Activated CD8-positive, alpha-beta memory T cell treated with anti-CD3 and anti-CD28 coated beads, Interleukin-2, amount 50 U/mL, for 48 hours (primary cell): Measurements from ENCODE around the gene TERB1.

ENCODE experiments used
- DNase-seq: peaks from one replicate; pipeline ENCODE4 v3.0.0-alpha.2; 2020

The TERB1 gene

DNA sequence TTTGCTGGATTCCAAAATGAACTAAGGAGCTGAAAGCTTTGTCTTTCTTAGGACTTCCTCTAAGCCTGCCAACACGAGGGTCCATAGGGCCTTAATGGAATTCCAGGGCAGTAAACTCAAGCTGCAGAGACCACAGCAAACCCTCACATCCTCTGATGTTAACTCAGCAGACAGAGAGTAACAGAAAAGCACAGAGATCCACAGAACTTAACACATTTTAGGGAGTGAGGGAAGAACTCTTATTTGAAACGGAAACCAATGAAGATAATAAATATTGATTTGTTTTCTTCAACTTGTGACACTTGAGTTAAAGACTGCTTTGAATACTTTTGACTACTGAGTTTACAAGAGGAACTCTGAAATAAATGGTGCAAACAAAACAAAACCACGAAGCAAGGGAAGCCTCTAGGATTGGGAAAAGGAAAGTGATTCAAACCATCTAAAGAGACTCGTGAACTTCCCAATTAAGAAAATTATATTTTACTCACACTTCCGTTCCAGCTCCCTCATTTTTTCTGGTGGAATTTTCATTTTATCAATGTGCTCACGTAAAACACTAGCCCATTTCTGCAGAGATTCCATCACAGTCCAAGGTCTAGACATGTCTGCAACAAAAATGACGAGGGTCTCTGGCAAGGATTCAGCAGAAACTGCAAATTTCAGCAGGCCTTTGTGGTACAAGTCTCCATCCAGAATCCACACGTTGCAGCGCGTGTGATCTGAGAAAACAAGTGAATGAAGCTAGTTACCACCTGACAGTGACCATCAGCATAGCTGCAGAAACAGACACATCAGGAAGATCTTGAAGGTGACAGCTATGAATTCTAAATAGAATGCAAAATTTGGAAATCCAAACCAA is 59.2 kb downstream of the TERB1 start:
- DNase-seq: no peak

DNA sequence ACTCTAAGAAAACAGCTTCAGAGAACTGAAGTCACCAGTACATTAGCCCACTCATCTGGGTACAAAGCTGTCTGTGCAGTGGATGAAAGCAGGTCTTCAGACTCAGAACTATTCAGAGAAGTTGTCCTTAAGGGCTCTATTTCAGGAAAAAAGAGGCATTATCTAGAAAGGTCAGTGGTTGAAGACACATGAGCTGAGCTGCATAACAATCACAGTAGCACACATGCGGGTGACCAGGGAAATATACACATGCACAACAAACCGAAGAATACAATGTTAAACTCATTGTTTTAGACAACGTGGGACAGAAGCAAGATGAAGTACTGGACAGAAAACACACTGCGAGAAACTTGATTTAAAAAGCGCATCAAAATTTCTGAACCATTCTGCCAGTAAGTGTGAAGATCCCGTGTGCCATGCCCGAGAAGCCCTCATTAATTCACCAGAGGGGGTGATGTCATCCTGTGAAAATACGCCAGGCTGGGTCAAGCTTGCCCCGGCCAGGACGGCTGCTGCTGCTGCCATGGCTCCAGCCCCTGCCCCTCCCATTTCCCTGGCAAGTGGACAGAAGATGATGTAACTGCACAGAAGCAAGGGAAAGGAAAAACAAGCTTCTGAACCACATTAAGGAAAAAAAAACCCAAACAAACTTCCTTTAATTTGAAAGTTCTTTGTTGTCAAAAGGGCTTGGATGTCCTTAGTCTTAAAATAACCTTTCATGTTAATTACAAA is 60.0 kb downstream of the TERB1 start:
- DNase-seq: no peak

DNA sequence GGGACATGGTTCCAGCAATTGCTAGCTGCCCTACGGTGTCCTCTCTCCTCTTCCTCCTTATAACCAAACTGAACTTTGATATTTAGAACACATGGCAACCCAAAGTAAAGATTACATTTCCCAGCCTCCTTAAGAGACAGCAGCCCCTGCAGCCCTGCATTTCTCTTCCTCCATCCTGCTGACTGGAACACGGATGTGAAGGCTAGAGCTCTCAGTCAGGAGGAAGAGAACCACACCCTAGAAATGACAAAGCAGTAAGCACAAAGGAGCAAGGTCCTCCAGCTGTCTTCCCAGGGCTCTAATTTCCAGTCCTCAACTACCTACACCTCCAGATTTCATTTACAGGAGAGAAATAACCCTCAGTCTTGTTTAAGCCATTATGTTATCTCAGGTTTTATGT is 60.9 kb downstream of the TERB1 start:
- no peak for DNase-seq

DNA sequence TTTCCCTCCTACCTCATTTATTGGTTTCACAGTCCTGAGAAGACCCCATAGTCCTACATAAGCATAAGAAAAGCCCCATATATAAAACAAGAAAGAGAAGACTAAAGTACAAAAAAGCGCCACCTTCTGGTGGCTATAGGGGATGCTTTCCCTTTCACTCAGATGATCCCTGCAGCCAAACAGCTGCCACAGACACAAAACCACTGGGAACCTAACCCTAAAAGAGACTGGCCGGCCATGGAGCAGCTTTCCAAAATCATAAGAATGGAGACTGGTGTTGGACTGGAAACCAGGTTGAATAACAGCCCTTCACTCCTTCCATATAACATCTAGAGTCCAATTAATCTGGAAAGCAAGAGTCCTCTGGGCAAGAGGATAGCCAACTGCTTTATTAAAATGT is 61.4 kb downstream of the TERB1 start:
- DNase-seq: no peak

DNA sequence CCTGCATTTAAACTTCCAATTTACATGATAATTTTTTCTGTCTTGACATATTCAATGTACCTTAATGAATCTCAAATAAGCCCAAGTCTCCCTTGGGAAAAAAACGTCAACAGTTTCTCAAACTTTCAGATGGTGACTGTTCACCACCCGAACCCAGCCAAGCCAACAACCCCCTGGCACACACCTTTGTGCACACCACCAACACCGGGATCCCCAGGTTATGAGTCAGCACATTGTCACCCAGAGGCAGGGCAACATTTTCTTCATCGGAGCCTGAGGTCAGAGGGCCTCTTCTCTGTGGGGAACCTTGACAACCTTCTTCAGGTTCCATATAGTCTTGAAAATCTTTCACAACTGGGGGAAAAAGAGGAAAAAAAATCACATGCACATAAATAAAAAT is 65.5 kb downstream of the TERB1 start:
- peak; percentile 48 for DNase-seq

DNA sequence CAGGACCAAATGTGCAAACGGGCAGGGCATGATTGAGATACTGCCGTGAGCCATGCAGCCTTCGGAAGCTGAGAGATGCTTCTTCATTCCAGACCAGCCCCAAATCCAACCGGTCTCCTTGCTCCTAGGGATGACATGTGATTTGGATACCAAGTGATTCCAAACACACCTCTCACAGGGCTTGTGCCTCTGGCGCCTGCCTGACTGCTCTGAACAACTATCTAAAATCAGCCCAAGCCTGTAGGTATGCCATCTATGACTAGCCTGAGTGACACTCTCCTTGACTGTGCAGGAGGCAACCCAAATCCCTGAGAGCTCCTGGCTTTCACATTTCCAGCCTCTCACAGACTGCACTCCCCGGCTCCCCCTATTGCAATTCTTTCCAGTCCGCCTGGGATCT is 70.3 kb downstream of the TERB1 start:
- DNase-seq: no peak

DNA sequence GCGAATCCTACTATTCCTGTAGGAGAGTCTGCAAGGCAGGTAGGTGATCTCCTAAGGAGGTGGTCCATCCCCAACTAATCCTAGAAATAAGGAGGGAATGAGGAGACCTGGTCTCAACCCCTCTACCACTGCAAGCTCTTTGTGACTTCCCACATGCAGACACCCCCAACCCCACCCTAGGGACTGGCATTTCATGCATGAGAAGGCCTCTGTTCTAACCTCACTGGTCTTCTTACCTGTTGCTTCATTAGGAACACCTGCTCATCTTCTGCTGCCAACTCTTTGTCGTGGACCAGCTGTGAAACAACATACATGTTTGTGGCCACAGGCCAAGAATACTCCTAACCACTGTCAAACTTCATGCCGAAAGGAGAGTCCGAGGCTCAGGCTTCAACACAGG is 72.6 kb downstream of the TERB1 start:
- DNase-seq: no peak

DNA sequence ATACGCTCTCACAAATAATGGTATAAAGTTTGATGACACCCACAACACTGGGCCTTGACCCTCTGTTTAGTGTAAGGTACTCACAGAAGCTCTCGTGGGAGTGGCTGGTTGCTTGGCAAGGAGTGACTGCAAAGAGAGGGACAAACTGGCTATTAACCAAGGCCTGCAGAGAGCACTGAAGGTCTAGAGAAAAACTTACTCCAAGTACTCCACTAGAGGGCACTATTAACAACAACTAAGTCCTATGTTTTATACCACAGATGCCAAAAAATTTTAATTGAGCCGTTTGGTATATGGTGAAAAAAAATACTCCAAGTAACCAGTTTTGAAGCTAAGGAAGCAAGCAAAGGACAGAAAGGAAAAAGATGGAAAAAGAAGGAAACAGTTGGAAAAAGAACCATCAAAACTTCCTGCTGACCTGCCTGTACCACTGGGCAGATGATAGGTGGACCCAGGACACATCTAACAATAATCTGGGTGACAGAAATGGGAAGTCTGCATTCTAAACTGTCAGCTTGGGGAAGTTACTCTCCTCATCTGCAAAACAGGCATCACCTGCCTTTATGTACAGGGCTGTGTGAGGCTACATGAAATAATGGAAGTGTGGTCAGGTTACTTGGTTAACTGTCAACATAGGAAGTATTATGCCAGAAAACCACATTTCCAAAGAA is 73.1 kb downstream of the TERB1 start:
- no peak for DNase-seq

DNA sequence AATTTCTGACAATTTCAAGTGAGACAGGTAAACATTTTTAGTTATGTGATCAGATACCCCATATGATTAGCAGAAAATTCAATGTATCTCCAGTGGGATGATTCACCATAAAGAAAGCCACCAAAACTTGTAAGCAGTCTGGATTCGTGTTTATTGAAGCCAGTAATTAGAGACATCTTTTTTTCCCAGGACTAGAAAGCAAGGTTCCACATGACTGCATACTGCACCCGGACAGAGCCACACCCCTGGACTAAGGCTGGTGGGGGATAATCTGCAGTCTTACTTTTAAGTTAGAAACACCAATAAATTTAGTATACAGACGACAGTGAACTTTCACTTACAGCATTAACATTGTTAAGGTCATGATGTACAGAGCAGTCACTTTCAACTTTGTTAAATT is 80.6 kb downstream of the TERB1 start:
- DNase-seq: no peak

DNA sequence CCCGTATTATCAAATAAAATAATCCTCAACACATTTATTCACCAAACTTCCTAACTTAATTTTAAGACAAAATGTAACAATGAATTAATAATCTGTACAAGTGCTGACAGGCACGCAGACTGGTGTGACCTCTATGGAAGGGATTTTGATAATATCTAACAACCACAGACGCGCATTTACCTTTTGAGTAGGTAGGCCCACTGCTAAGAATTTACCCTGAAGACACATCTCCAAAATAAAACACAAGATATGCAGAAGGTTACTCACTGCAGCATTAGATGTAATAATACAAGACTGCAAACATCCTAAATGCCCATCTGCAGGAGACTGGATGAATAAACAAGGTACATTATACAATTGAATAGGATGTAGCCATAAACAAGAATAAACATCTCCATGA is 82.1 kb downstream of the TERB1 start:
- DNase-seq: no peak

DNA sequence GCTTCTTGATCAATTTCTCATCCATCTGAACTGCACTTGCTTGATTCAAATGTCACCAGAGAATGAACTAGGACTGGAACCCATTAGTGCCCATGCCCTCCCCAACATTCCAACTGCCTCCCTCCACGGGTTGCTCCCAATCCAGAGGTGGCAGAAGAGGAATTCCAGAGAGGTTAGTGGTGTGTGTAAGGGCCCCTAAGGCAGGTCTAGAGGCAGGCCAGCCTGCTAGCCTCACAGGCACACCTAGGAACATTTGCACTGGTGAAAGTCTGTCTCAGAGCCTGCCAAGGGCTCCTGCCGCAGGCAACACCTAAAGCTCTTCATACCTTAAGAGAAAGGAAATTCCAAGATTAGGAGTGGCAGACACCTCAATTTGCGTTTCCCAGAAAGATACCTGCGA is 83.6 kb downstream of the TERB1 start:
- DNase-seq: no peak

DNA sequence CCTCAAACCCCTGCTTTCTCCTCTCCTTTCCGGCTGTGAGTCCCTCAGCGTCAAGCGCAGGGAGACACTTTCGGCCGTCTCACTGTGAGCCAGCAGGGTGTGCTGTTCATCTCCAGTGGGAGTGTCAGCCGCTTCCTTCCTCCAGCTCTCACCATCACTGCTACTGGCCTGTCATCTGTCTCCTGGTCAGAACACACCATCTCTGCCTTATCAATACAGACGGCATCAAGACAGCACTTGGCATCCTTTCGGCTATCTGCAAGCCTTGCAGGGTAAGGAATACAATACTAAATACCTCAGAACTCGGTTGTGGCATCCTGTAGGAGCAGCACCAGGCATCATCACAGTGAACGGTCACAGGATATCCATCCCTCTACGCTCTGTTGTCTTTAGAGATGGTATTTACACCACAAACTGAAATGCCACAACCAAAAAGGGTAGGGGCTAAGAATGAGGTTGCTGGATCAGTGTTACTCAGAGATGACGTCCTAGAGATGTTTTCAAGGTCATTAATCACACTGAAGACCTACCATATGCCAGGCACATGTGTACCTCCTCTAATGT is 84.2 kb downstream of the TERB1 start:
- DNase-seq: no peak

DNA sequence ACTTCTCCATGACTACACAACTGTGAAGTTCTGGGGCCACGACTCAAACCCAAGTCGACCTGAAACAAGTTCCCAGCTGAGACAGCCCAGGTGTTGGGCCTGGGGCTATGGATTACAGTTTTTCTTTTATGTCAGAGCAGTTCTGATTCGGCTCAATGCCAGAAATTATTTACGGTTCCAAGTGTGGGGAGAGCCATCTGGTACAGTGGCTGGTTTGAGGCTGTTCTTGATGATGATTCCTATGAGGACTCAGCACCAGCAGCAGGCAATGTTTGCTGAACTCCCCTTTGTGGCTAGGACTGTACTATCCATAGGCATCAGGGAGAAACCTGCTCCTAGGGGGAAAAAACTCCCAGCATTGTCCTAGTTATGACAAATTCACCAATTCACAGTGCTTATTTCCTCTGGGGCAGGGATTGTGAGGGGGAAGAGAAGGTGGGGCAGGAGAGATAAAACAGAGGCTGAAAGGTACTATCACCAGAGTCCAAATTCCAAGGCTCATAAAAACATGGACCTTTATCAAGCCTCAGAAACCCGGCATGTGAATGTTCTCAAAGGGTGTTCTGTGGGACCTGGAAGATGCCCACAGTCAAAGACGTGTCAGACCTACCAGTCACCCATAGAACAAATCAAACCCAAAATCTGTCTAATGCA is 86.6 kb downstream of the TERB1 start:
- no peak for DNase-seq

DNA sequence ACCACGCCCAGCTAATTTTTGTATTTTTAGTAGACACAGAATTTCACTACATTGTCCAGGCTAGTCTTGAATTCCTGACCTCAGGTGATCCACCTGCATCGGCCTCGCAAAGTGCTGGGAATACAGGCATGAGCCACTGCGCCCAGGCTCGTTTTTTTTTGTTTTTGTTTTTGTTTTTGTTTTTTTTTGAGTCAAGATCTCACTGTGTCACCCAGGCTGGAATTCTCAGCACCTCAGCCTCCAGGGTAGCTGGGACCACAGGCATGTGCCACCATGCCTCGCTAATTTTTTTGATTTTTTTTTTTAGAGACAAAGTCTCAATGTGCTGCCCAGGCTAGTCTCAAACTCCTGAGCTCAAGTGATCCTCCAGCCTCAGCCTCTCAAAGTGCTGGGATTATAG is 87.3 kb downstream of the TERB1 start:
- DNase-seq: no peak

DNA sequence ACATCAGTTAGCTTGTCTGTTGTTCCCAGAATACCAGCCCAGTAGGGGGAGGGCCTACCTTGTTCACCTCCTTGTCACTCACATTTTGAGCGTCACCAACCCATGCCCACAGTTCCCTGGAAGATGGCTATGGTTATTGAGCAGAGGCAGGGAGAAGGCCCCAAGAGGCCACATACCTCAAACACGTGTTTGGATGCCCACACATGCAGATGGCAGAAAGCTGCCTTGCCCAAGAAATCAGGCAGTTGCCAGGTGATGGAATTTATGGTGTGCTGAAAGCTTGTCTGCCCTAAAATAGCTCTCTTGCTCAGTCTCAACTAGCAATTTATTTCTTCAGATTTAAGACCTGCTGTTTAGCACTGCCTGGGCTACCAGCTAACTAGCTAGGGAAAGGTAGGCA is 88.3 kb downstream of the TERB1 start:
- DNase-seq: no peak

DNA sequence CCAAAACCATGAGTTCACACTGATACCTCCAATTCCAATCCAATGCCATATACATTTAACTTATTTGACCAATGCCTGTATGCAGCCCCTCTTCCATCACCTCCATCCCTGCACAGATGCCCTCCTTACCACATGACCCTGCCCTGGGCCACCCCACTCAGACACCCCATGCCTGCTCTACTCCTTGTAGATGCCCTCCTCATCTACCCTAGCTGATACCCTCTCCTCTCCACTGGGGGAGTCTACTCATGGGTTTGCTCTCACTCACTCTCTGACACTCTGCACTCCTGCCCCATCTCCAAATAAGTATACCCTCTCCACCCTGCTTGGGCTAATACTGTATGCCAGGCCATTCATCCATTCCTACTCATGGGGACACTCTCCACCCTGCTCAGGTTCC is 88.9 kb downstream of the TERB1 start:
- no peak for DNase-seq

DNA sequence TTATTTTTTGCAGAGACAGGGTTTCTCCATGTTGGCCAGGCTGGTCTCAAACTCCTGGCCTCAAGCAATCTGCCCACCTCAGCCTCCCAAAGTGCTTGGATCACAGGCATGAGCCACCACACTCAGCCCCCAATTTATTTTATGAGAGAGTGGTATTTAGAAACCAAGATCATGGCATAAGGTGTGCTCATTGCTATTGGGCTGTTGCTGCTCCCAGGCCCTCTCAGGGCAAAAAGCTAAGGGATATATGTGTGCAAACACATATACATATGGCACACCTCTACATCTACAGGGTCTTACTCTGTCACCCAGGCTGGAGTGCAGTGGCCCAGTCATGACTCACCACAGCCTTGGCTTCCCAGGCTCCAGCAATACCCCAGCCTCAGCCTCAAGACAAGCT is 89.8 kb downstream of the TERB1 start:
- no peak for DNase-seq

DNA sequence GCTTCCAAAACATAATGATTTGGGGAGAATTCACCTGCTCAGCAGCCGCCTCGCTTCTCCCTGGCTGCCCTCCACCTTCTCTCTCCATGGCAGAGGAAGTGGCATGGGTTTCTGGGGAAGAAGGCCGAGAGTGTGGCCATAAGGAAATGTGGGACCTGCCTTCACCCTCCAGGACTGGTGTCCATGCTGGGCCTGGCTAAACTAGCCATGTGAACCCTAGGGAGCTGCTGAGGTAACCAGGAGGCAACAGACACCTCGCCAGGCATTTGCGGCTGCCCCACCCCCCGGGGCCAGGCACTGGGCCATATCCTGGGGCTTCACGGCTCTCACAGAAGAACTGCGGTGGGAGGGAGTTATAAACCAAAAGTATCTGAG is 94.9 kb downstream of the TERB1 start:
- DNase-seq: no peak

DNA sequence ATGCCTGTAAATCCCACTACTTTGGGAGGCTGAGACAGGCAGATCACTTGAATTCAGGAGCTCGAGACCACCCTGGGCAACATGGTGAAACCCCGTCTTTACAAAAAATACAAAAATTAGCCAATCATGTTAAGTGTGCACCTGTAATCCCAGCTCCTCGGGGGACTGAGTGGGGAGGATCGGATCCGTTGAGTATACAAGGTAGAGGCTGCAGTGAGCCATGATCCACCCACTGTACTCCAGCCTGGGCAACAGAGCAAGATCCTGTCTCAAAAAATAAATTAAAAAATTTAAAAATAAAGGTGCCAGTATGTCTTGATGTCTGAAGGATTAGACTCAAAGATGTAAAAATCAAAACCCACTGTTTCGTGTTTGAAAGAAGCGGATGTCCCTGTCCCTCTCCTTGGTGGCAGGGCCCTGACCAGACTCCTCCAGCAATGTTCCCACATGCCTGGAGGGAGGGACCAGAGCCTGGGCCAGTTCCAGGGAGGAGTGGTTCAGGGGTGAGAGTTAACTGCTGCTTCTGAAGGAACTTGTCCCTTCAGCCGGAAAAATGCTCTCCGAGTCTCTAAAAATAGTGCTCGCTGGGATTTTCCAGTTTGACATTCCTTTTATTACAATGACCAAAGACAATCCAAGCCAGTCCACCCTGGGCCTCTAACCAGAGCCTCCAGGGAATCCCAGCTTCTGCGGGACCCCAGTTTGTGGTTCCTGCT is 95.4 kb downstream of the TERB1 start:
- DNase-seq: no peak
